Activated CD8-positive, alpha-beta memory T cell treated with anti-CD3 and anti-CD28 coated beads, Interleukin-2, amount 50 U/mL, for 48 hours (primary cell): Measurements from ENCODE around the gene CLIC4.
"Not testable (repeated sequence)": the region's sequence is repeated elsewhere in the genome, so short reads cannot be mapped to it uniquely, and the experiment has no call there.

Experiments used
- DNase-seq: peaks from one replicate; pipeline ENCODE4 v3.0.0-alpha.2; 2020

The CLIC4 gene

DNA sequence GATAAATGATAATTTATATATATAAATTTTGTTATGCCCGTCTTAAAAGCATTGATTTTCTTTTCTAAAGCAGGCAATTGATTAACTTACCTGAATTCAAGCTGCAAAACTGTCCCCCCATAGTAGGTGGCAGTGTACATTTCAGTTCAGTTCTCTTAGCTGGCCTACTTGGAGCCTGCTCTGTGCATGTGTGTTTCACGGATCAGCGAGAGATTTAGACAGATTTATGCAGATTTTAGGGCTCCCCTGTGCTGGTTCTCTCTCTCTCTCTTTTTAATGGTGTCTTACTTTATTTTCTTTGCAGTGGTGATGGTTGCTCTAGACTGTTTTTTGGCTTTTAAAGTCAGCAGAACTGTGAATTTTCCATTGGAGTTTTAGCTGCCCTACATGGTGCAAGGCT is 30.7 kb downstream of the CLIC4 start:
- DNase-seq, result no peak

DNA sequence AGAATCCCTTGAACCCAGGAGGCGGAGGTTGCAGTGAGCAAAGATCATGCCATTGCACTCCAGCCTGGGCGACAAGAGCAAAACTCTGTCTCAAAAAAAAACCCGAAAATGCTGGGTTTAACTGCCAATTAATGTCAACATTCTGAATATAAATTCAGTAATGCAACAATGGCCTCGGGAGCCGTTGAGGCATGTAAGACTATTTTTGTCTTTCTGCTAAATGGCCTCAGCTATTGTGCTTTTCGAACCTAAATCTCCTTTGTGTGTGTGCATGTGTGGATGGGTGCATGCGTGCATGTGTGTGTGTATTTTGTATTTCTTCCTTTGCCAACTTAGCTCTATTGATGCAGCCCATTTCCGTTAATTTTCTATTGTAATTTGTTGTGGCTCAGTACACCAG is 31.6 kb downstream of the CLIC4 start:
- no peak for DNase-seq

DNA sequence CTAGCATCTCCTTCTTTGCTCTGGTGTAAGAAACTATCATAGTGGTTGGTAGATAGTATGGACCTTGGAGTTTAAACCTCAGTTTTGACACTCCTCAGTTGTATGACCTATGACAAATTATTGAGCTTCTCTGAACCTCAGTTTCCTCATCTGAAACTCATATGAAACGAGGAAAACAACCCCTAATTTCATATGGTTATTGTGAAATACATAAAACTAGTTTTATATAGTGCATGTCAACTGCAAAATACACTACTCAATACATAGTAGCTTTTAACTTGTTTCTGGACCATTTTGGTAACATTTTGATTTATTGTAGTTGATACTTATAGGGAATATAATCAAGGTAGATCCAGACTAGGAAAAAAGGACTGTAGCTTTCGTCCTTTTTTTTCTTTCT is 32.9 kb downstream of the CLIC4 start:
- DNase-seq, result no peak

DNA sequence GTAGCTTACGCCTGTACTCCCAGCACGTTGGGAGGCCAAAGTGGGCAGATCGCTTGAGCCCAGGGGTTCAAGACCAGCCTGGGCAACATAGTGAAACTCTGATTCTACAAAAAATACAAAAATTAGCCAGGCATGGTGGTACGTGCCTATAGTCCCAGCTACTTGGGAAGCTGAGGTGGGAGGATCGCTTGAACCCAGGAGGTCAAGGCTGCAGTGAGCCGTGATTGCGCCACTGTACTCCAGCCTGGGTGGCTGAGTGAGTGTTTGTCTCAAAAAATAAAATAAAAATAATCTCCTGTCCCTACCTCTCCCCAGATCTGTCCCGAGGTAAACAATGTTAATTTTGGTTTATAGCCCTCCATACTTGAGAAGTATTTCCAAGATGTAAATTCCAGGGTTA is 34.0 kb downstream of the CLIC4 start:
- not testable (repeated sequence) for DNase-seq

DNA sequence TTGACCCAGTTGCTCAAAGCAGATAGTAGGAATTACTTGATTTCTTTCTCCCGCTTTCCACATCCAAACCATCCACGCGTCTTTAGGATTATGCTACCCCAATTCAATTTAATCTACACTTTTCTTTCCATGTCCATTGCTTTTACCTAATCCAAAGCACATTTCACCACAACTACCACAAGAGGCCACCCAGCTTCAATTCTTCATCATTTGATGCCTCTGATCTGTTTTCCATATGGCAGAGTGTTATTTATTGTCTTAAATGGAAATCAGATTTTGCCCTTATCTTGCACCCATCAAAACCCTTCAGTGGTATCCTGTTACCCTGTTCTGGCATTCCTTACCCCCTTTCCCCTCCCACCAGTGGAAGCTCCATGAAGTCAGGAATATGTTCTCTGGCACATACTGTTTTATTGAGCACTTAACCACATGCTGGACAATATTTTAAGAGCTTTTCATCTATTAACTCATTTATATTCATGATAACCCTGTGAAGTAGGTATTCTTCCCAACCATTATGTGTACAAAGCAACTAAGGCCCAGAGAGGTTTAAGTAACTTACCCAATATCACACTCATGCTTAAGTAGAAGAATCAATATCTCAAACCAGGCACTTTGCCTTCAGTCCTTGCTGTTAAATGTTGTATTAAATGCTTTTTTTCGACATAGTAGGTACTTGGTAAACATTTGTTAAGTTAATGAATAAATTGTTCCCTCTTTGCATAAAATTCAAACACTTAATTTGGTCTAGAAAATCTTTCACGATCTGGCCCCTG is 34.6 kb downstream of the CLIC4 start:
- no peak for DNase-seq

DNA sequence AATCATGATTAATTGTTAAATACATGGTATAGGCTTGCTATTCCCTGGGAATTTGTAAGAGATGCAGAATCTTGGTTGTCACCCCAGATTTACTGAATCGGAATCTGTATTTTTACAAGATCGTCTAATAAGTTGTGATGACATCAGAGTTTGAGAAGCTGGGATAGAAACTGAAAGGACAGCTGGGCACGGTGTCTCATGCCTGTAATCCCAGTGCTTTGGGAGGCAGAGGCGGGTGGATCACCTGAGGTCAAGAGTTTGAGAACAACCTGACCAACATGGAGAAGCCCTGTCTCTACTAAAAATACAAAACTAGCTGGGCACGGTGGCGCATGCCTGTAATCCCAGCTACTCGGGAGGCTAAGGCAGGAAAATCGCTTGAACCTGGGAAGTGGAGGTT is 35.4 kb downstream of the CLIC4 start:
- not testable (repeated sequence) for DNase-seq

DNA sequence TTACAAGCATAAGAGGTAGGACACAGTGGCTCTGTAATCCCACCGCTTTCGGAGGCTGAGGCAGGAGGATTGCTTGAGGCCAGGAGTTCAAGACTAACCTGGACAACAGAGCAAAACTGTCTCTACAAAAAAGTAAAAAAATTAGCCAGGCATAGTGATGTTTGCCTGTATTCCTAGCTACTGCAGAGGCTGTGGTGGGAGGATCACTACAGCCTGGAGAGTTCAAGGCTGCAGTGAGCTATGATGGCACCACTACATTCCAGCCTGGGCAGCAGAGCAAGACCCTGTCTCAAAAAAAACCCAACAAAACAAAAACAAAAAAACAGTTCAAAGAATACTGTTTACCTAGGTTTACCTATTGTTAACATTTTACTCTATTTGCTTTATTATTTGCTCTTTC is 37.4 kb downstream of the CLIC4 start:
- DNase-seq, result no peak

DNA sequence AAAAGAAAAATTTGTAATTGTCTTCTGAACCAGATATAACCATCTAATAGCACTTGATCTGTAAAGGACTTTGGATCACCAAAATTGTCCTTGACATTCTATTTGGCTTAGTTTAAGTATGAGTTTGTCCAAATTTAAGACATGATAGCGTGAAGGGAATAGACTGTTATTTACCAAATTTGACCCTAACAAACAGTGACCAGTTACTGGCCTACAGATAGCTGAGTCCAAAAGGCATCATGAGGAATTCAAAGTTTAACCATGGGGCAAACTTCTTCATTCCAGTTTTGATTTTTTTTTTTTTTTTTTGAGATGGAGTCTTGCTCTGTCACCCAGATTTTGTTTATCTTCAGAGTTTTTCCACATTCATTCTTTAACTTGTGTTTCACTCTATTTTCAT is 38.5 kb downstream of the CLIC4 start:
- DNase-seq, result no peak

DNA sequence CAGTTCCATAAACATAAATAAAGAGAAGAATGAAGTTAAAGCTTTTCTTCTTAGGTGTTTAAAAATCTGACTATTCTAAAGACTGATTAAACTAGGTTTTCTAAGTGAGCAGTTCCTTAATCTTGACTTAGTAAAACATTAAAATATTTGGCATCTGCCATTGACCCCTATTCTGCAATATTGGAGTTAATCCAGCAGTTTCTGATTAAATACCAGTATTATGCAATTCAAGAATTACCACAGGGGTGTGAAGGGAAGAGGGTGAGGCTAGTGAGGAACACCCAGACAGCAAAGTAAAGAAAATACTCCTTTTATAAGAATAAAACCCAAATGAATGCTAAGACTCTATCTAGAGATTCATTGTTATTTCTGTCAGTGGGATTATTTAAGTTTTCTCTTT is 40.9 kb downstream of the CLIC4 start:
- no peak for DNase-seq

DNA sequence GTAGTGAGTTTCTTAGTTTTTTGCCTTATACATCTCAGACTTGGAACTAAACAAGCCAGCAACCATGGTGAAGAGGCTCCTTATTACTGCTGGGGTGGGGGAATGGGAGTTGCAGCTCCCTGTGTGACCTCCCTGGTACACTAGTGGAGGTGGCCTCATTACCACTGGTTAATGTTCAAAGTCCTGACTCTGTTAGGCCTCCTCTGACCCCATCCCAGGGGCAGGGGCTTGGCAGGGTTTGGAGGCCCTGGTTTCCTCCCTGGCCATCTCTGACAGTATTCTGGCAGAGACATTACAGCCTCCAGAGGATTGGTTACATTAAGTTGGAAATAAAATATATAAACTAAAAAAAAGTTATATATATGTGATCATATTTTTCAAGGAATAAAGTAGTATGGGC is 45.2 kb downstream of the CLIC4 start:
- no peak for DNase-seq

DNA sequence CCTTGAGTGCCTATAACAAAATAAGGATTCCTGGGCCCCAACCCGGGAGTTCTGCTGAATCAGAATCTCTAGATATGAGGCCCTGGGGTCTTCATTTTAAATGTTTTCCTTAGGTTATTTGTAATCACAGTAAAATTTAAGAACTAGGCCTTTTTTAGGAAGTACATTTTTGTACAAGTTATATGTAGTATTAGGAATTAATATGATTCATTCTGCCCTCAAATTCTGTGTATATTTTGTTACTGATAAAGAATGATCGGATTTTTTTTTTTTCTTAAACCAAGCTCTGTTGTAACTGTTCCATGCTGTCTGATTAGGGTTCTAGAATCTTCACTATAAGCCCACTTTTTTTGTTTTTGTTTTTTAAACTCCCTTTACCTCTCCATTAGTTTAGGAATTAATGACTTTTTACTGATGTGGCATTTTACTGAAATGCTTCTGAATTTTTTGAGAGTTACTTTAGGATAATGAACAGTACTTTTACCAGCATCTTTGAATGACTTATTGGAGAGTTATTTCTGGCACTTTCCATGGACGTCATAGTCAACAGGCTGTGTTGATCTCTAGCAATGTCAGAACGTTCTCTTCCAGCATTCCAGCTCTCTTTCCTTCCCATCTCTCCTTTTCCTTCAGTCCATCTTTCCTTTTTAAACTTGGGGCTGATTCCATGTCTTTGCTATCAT is 48.3 kb downstream of the CLIC4 start:
- DNase-seq, result no peak

DNA sequence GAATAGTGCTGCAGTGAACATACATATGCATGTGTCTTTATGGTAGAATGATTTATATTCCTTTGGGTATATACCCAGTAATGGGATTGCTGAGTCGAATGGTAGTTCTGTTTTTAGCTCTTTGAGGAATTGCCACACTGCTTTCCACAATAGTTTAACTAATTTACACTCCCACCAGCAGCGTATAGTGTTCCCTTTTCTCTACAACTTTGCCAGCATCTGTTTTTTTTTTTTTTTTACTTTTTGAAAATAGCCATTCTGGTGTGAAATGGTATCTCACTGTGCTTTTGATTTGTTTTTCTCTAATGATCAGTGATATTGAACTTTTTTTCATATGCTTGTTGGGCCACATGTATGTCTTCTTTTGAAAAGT is 48.9 kb downstream of the CLIC4 start:
- not testable (repeated sequence) for DNase-seq

DNA sequence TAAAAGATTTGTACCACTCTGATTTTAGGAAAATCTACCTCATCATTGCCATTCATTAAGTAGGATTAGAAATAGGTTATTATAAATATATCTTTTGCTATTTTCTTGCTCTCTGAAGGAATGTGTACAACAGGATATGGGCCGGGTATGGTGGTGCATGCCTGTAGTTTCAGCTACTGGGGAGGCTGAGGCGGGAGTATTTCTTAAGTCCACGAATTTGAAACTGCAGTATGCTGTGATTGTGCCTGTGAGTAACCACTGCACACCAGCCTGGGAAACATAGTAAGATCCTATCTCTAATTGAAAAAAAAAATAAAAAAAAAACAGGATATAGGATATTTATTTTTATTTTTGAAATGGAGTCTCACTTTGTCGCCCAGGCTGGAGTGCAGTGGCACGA is 50.0 kb downstream of the CLIC4 start:
- DNase-seq, result no peak

DNA sequence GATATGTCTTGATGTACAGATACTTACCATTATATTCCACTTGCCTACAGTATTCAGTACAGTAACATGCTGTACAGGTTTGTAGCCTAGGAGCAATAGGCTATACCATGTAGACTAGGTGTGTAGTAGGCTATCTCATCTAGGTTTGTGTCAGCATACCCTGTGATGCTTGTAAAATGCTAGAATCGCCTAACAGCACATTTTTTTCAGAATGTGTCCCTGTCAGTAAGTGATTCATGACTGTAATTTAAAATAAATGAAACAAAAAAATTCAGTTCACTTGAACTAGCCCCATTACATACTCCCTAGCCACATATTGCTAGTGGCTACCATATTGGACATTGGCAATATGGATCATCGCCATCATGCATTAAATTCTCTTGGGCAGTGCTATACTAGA is 51.3 kb downstream of the CLIC4 start:
- DNase-seq, result no peak

DNA sequence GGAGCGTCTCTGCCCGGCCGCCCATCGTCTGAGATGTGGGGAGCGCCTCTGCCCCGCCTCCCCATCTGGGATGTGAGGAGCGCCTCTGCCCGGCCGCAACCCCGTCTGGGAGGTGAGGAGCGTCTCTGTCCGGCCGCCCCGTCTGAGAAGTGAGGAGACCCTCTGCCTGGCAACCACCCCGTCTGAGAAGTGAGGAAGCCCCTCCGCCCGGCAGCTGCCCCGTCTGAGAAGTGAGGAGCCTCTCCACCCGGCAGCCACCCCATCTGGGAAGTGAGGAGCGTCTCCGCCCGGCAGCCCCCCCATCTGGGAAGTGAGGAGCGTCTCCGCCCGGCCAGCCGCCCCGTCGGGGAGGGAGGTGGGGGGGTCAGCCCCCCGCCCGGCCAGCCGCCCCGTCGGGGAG is 54.0 kb downstream of the CLIC4 start:
- DNase-seq, result not testable (repeated sequence)

DNA sequence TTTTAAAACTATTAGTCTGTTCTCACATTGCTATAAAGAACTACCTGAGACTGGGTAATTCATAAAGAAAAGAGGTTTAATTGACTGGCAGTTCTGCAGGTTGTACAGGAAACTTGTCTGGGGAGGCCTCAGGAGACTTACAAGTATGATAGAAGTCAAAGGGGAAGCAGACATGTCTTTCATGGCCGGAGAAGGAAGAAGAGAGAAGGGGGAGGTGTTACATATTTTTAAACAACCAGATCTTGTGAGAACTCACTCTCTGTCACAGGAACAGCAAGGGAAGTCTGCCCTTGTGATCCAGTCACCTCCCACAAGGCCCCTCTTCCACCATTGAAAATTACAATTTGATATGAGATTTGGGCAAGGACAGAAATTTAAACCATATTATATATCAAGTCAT is 55.9 kb downstream of the CLIC4 start:
- no peak for DNase-seq

DNA sequence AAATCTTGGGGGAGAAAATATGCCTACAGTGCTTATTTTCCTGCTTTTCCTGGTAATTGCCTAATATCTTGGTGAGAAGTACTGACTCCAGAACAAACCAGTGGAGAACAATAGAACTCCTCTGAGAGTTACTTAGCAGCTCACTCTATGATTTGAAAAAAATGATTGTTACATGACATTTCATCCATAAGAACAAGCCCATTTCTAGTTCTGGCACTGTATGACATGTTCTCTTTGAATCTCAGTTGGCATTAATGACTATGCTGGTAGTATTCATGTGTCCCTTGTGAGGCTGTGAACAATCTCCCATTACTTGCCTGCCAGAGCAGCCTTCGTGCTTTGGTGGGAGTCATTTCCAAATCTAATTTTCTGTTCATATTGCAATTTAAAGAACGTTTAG is 58.0 kb downstream of the CLIC4 start:
- DNase-seq, result no peak

DNA sequence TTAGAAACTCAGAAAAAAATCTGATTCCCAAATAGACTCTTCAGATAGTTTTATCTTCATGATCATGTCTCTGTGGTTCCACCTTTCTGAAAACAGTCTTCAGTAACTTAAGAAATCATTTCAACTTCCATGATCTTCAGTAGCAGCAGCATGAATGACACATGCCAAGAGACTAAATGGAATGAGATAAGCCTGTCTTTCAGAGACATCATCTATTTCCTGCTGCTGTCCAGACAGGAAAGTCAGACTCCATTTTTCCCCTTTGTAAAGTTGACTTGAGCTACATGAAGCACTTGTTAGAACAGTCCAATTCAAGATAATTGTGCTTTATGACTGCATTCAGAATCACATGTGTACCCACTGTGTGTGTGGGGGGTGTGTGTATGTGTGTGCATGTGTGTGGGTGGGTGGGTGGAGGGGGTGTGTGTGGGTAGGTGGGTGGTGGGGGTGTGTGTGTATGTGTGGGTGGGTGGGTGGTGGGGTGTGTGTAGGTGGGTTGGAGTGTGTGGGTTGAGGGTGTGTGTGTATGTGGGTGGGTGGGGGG is 58.8 kb downstream of the CLIC4 start:
- no peak for DNase-seq

DNA sequence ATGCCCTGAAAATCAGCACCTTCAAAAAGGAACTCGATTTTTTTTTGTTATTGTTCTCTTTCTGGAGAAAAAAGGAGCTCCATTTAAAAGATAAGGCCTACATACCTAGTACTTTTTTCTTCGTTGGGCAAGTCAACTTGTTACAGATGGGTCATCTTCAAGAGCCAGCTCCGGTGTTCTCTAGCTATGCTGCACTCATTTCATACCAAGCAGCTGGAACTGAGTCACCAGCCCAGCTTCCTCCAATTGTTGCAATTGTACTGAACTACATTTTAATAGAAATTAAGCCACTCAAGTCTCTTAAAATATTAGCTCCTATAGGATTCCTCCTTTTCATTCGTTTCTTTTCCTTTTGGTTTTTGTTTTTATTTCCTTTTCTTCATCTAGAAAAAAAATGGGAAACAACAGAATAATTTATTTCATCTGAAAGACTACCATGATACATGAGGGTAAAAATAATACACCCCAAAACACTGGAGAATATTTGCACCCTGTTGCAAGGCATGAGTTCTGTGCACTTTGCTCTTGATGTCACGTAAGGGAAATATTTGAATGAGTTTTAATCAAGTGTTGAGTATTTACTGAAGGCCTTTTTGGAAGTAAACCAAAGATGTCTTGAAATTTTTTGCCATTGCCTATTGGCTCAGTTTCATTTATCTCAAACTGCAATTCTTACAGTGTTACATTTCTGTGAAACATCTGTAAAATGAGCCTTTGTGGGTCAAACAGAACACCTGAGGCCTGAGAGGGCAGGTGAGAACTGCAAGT is 60.5 kb downstream of the CLIC4 start:
- no peak for DNase-seq

DNA sequence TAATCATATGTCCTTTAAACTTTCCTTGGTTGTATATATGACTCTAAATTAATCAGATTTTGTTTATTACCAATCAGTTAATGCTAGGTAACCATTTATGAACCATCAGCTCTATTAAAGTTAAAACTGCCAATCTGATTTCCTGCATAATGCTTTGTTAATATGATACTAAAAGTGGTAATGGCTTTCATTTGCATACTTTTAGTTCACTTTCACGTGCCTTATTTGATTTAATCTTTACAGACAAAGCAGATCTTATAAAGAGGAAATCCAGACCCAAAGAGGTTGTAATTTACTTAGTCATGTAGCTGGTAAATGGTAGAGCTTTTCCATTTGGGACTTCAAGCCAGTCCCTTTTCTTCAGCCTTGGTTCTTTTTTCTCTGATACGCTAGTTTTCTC is 61.3 kb downstream of the CLIC4 start:
- DNase-seq, result no peak

DNA sequence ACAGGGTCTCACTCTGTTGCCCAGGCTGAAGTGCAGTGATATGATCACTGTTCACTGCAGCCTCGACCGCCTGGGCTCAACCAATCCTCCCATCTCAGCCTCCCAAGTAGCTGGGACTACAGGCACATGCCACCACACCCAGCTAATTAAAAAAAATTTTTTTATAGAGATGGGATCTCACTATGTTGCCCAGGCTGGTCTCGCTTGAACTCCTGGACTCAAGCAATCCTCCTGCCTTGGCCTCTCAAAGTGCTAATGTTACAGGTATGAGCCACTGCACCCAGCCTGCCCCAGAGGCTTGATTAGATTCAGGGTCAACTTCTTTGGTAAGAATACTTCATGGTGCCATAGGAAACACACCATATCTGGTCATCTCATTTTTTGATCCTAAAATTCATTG is 66.2 kb downstream of the CLIC4 start:
- not testable (repeated sequence) for DNase-seq

DNA sequence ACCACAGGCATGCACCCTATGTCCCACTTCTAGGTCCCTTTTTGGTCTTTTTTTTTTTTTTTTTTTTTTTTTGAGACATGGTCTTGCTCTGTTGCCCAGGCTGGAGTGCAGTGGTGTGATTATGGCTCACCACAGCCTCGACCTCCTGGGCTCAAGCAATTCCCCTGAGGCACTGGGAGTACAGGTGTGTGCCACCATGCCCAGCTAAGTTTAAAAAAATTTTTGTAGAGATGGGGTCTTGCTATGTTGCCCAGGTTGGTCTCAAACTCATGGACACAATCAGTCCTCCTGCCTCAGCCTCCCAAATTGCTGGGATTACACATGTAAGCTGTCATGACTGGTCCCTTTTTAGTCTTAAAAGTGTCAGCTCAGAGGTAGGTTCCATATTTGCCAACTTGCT is 75.0 kb downstream of the CLIC4 start:
- DNase-seq, result not testable (repeated sequence)

DNA sequence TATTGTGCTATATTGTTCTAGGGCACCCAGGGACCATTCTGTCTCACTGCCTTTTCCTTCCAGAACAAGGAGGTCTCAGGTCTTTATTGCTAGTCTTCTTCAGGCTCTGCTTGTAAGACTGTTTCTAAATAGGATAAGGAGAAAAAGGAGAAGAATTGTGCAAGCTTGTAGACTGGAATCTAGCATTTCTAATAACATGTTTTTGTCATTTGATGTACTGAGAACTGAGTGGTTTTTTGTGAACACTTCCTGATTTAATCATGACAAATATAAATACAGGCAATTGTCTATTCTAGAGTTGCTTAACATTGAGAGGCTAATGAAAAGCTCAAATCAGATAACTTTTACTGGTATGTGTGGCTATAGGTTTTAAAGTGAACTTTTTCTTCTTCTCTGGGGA is 77.6 kb downstream of the CLIC4 start:
- no peak for DNase-seq

DNA sequence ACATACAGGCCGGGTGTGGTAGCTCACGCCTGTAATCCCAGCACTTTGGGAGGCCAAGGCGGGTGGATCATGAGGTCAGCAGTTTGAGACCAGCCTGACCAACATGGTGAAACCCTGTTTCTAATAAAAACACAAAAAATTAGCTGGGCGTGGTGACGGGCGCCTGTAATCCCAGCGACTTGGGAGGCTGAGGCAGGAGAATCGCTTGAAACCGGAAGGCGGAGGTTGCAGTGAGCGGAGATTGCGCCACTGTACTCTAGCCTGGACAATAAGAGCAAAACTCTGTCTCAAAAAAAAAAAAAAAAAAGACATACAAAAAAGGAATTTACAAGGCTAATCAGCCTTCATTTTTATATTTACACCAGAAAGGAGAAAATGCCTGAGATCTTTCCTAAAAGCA is 78.2 kb downstream of the CLIC4 start:
- not testable (repeated sequence) for DNase-seq
